Activated naive CD8-positive, alpha-beta T cell (primary cell): ENCODE results near the gene CELF6.

Experiments used
- H3K27ac Mint-ChIP-seq: one replicate; pipeline ENCODE4 v1.8.0; 2021; ENCODE audit warnings: mixed read lengths
- H3K27me3 Mint-ChIP-seq: one replicate; pipeline ENCODE4 v1.8.0; 2021; ENCODE audit warnings: mixed read lengths
- H3K36me3 Mint-ChIP-seq: one replicate; pipeline ENCODE4 v1.8.0; 2021; ENCODE audit warnings: mixed read lengths
- H3K4me1 Mint-ChIP-seq: one replicate; pipeline ENCODE4 v1.8.0; 2021; ENCODE audit warnings: low read depth, mixed read lengths
- H3K4me3 Mint-ChIP-seq: one replicate; pipeline ENCODE4 v1.8.0; 2021; ENCODE audit warnings: mild to moderate bottlenecking, mixed read lengths
- H3K9me3 Mint-ChIP-seq: one replicate; pipeline ENCODE4 v1.8.0; 2021; ENCODE audit warnings: low read depth, mixed read lengths

The CELF6 gene

GRCh38 chr15:72338617-72339321 is 18.8 kb upstream of the CELF6 start:
- Mint-ChIP-seq H3K36me3 (peaks cover 9% of the 10 kb centered on the region), H3K27me3 (no peaks in the 10 kb centered on the region), H3K4me3 (no peak overlapping the region), H3K27ac (no peak overlapping the region), H3K9me3 (no peaks in the 10 kb centered on the region), H3K4me1 (no peaks in the 10 kb centered on the region)

- Mint-ChIP-seq H3K4me1 (no peaks in the 10 kb centered on the region), H3K27ac (no peak overlapping the region), H3K36me3 (peaks cover 9% of the 10 kb centered on the region), H3K9me3 (no peaks in the 10 kb centered on the region), H3K27me3 (no peaks in the 10 kb centered on the region), H3K4me3 (no peak overlapping the region)
These were observed 18.2 kb upstream of the CELF6 start for GRCh38 chr15:72338148-72338547.

GRCh38 chr15:72334842-72335241 is 14.9 kb upstream of the CELF6 start:
- H3K9me3 Mint-ChIP-seq, result no peaks in the 10 kb centered on the region
- no peak overlapping the region for H3K27ac Mint-ChIP-seq
- H3K36me3 Mint-ChIP-seq, result peaks cover 8% of the 10 kb centered on the region
- H3K27me3 Mint-ChIP-seq, result no peaks in the 10 kb centered on the region
- no peaks in the 10 kb centered on the region for H3K4me1 Mint-ChIP-seq
- H3K4me3 Mint-ChIP-seq, result no peak overlapping the region

- H3K36me3 Mint-ChIP-seq, result peaks cover 15% of the 10 kb centered on the region
- no peaks in the 10 kb centered on the region for H3K9me3 Mint-ChIP-seq
- no peaks in the 10 kb centered on the region for H3K4me1 Mint-ChIP-seq
- H3K27ac Mint-ChIP-seq, result no peak overlapping the region
- no peaks in the 10 kb centered on the region for H3K27me3 Mint-ChIP-seq
- H3K4me3 Mint-ChIP-seq, result no peak overlapping the region
These were observed 11.1 kb upstream of the CELF6 start for GRCh38 chr15:72331021-72331420.

GRCh38 chr15:72323752-72324151 is 3.8 kb upstream of the CELF6 start:
- Mint-ChIP-seq H3K4me1 (peaks cover 16% of the 10 kb centered on the region), H3K27ac (no peak overlapping the region), H3K36me3 (peaks cover 18% of the 10 kb centered on the region), H3K4me3 (no peak overlapping the region), H3K27me3 (no peaks in the 10 kb centered on the region), H3K9me3 (peaks cover 5% of the 10 kb centered on the region)

GRCh38 chr15:72319360-72319984 is 485 bp downstream of the CELF6 start:
- no peaks in the 10 kb centered on the region for H3K27me3 Mint-ChIP-seq
- H3K4me1 Mint-ChIP-seq, result peaks cover 20% of the 10 kb centered on the region
- H3K36me3 Mint-ChIP-seq, result peaks cover 6% of the 10 kb centered on the region
- peak overlapping the region; percentile 23 for H3K27ac Mint-ChIP-seq
- peaks cover 5% of the 10 kb centered on the region for H3K9me3 Mint-ChIP-seq
- H3K4me3 Mint-ChIP-seq, result peak overlapping the region; percentile 86

GRCh38 chr15:72318408-72318942 is 1.5 kb downstream of the CELF6 start:
- Mint-ChIP-seq H3K27ac (no peak overlapping the region), H3K36me3 (no peaks in the 10 kb centered on the region), H3K9me3 (no peaks in the 10 kb centered on the region)

GRCh38 chr15:72315706-72316370 is 4.1 kb downstream of the CELF6 start:
- Mint-ChIP-seq H3K4me3 (no peak overlapping the region), H3K36me3 (no peaks in the 10 kb centered on the region), H3K27ac (no peak overlapping the region), H3K9me3 (no peaks in the 10 kb centered on the region), H3K27me3 (no peaks in the 10 kb centered on the region), H3K4me1 (peaks cover 16% of the 10 kb centered on the region)

More at GRCh38 chr15:72318408-72318942, 1.5 kb downstream of the CELF6 start:
- Mint-ChIP-seq H3K27me3 (no peaks in the 10 kb centered on the region), H3K4me3 (peak overlapping the region; percentile 86), H3K4me1 (peaks cover 20% of the 10 kb centered on the region)

- Mint-ChIP-seq H3K27ac (no peak overlapping the region), H3K4me3 (no peak overlapping the region), H3K27me3 (no peaks in the 10 kb centered on the region), H3K9me3 (no peaks in the 10 kb centered on the region), H3K4me1 (peaks cover 6% of the 10 kb centered on the region), H3K36me3 (no peaks in the 10 kb centered on the region)
These were observed 6.1 kb downstream of the CELF6 start for GRCh38 chr15:72313881-72314280.

- Mint-ChIP-seq H3K27ac (no peak overlapping the region), H3K4me1 (peaks cover 2% of the 10 kb centered on the region), H3K36me3 (no peaks in the 10 kb centered on the region), H3K4me3 (no peak overlapping the region), H3K27me3 (no peaks in the 10 kb centered on the region), H3K9me3 (no peaks in the 10 kb centered on the region)
These were observed 6.5 kb downstream of the CELF6 start for GRCh38 chr15:72313448-72313840.

- H3K9me3 Mint-ChIP-seq, result no peaks in the 10 kb centered on the region
- no peaks in the 10 kb centered on the region for H3K27me3 Mint-ChIP-seq
- no peak overlapping the region for H3K4me3 Mint-ChIP-seq
- no peaks in the 10 kb centered on the region for H3K36me3 Mint-ChIP-seq
- peaks cover 2% of the 10 kb centered on the region for H3K4me1 Mint-ChIP-seq
- H3K27ac Mint-ChIP-seq, result no peak overlapping the region
These were observed 7.1 kb downstream of the CELF6 start for GRCh38 chr15:72312605-72313447.

GRCh38 chr15:72307026-72307425 is 12.9 kb downstream of the CELF6 start:
- H3K27me3 Mint-ChIP-seq, result no peaks in the 10 kb centered on the region
- H3K36me3 Mint-ChIP-seq, result no peaks in the 10 kb centered on the region
- H3K9me3 Mint-ChIP-seq, result no peaks in the 10 kb centered on the region
- H3K27ac Mint-ChIP-seq, result no peak overlapping the region
- no peak overlapping the region for H3K4me3 Mint-ChIP-seq
- H3K4me1 Mint-ChIP-seq, result peaks cover 6% of the 10 kb centered on the region

- Mint-ChIP-seq H3K27me3 (no peaks in the 10 kb centered on the region), H3K4me3 (no peak overlapping the region), H3K27ac (no peak overlapping the region), H3K9me3 (no peaks in the 10 kb centered on the region), H3K36me3 (no peaks in the 10 kb centered on the region), H3K4me1 (peaks cover 6% of the 10 kb centered on the region)
These were observed 13.7 kb downstream of the CELF6 start for GRCh38 chr15:72306211-72306785.

GRCh38 chr15:72304596-72304995 is 15.4 kb downstream of the CELF6 start:
- H3K27me3 Mint-ChIP-seq, result no peaks in the 10 kb centered on the region
- H3K4me1 Mint-ChIP-seq, result peaks cover 6% of the 10 kb centered on the region
- H3K27ac Mint-ChIP-seq, result no peak overlapping the region
- H3K9me3 Mint-ChIP-seq, result no peaks in the 10 kb centered on the region
- no peak overlapping the region for H3K4me3 Mint-ChIP-seq
- peaks cover under 1% of the 10 kb centered on the region for H3K36me3 Mint-ChIP-seq
